ENCODE results near the gene FGF11. TPM values are rescaled to one million over a fixed set of nuclear protein-coding genes. Genes with fewer than 3 reads are reported as not detected.

Gene FGF11
- total RNA-seq, 2 donors from 2014 or later: 4.9 to 5.3 TPM

GRCh38 chr17:7484067-7484918 is 45.0 kb downstream of the FGF11 start, which contains the start of gene POLR2A:
Gene POLR2A (plus strand): TSS chr17:7484366.
- no peaks in the 10 kb centered on the region for H3K9me3 Mint-ChIP-seq
- peaks cover 79% of the 10 kb centered on the region for H3K4me1 Mint-ChIP-seq (ENCODE audit: low read depth)
- peak within 1 kb of the TSS; percentile 100 for H3K27ac Mint-ChIP-seq
- DNase-seq: peak; percentile 96 to 99
- peak within 1 kb of the TSS; percentile 98 to 100 for H3K4me3 Mint-ChIP-seq
- no peaks in the 10 kb centered on the region for H3K27me3 Mint-ChIP-seq (ENCODE audit: low read depth)
- H3K36me3 Mint-ChIP-seq (ENCODE audit: insufficient read depth in 2 of 2): peaks cover 8% of the 10 kb centered on the region in 2 donors
- peak; percentile 69 to 73 for ATAC-seq (replicated peaks in 1 of 2)

GRCh38 chr17:7484919-7485377 is 45.6 kb downstream of the FGF11 start:
- Mint-ChIP-seq H3K36me3 (ENCODE audit: insufficient read depth in 2 of 2) (peaks cover 8% of the 10 kb centered on the region in 2 donors), H3K27me3 (ENCODE audit: low read depth) (no peaks in the 10 kb centered on the region), H3K9me3 (no peaks in the 10 kb centered on the region), H3K4me1 (ENCODE audit: low read depth) (peaks cover 80% of the 10 kb centered on the region), H3K27ac (peak overlapping the region; percentile 100), H3K4me3 (peak overlapping the region; percentile 98 to 100)
- ATAC-seq (replicated peaks in 1 of 2) (peak in 1 of 2 donors; percentile 0), DNase-seq (peak in 1 of 2 donors; percentile 19)

DNA sequence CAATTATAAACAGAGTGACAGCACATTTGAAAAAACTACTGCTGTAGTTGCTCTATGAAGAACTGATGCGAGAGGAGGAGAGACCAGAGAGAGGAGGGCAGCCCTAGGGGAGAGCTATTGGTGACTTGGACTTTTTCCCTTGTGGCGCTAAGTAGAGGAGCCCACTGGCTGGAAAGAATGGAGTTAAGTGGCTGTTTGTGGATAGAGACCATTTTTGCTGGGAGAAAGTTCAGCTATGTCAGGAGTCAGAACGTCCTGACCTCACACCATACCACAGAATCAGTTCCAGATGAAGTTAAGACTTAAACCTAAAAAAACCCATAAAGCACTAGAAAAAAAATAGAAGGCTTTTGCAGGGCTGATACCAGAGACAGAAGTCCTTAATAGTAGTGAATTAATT is 46.9 kb downstream of the FGF11 start:
- Mint-ChIP-seq H3K36me3 (ENCODE audit: insufficient read depth in 2 of 2) (peaks cover 12% of the 10 kb centered on the region in 2 donors), H3K4me1 (ENCODE audit: low read depth) (peaks cover 79% of the 10 kb centered on the region), H3K9me3 (no peaks in the 10 kb centered on the region), H3K27ac (peak overlapping the region; percentile 56), H3K4me3 (peak overlapping the region; percentile 83 to 89), H3K27me3 (ENCODE audit: low read depth) (no peaks in the 10 kb centered on the region)
- DNase-seq: no peak
- no peak for ATAC-seq (replicated peaks in 1 of 2)

GRCh38 chr17:7490144-7490543 is 50.8 kb downstream of the FGF11 start:
- no peak for DNase-seq
- peak overlapping the region in 1 of 2 donors; percentile 2 for H3K4me3 Mint-ChIP-seq
- no peaks in the 10 kb centered on the region for H3K27me3 Mint-ChIP-seq (ENCODE audit: low read depth)
- peaks cover 14 to 23% of the 10 kb centered on the region in 2 donors for H3K36me3 Mint-ChIP-seq (ENCODE audit: insufficient read depth in 2 of 2)
- no peak for ATAC-seq (replicated peaks in 1 of 2)
- no peak overlapping the region for H3K27ac Mint-ChIP-seq
- no peaks in the 10 kb centered on the region for H3K9me3 Mint-ChIP-seq
- peaks cover 70% of the 10 kb centered on the region for H3K4me1 Mint-ChIP-seq (ENCODE audit: low read depth)

DNA sequence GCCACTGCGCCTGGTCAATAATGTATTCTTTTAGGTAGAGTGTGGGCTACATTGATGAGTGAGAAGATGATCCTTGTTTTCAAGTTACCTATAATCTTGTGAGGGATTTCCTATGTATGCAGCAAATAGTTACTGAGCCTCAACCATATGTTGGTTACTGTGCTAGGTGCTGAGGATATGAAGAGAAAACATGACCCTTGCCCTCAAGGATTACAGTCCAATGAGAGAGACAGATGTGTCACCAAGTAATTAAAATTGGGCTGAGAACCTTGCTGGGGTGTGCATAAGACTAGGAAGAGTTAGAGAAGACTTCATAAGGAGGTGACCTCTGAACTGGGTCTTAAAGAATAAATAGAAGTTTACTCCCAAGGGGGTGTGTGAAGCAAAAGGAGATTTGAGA is 52.3 kb downstream of the FGF11 start:
- H3K4me3 Mint-ChIP-seq: peak overlapping the region; percentile 6 to 21
- H3K36me3 Mint-ChIP-seq (ENCODE audit: insufficient read depth in 2 of 2): peaks cover 11 to 26% of the 10 kb centered on the region in 2 donors
- H3K27ac Mint-ChIP-seq: peak overlapping the region; percentile 88
- no peaks in the 10 kb centered on the region for H3K27me3 Mint-ChIP-seq (ENCODE audit: low read depth)
- DNase-seq: no peak
- H3K9me3 Mint-ChIP-seq: no peaks in the 10 kb centered on the region
- no peak for ATAC-seq (replicated peaks in 1 of 2)
- peaks cover 57% of the 10 kb centered on the region for H3K4me1 Mint-ChIP-seq (ENCODE audit: low read depth)

- DNase-seq (no peak), ATAC-seq (replicated peaks in 1 of 2) (no peak)
- Mint-ChIP-seq H3K4me1 (ENCODE audit: low read depth) (peaks cover 36% of the 10 kb centered on the region), H3K36me3 (ENCODE audit: insufficient read depth in 2 of 2) (peaks cover 18 to 30% of the 10 kb centered on the region in 2 donors), H3K27me3 (ENCODE audit: low read depth) (no peaks in the 10 kb centered on the region), H3K4me3 (no peak overlapping the region), H3K9me3 (no peaks in the 10 kb centered on the region), H3K27ac (no peak overlapping the region)
Observed at GRCh38 chr17:7493941-7494340, 54.6 kb downstream of the FGF11 start.

Other genes starting within 250 kb of the FGF11 start
- gene DLG4, start 219.7 kb upstream of the FGF11 start, total RNA-seq: 10 to 100 TPM; 16.2 to 16.7 TPM
- gene ACADVL, start 219.6 kb upstream of the FGF11 start, total RNA-seq: 100 to 1,000 TPM; 335 to 386 TPM
- gene DVL2, start 205.0 kb upstream of the FGF11 start, total RNA-seq: 10 to 100 TPM; 49.5 to 54.8 TPM
- 10 to 100 TPM; 28.9 to 32.2 TPM for gene PHF23, start 200.1 kb upstream of the FGF11 start, total RNA-seq
- gene GABARAP, start 197.1 kb upstream of the FGF11 start, total RNA-seq: 100 to 1,000 TPM; 244 to 246 TPM
- 100 to 1,000 TPM; 184 to 186 TPM for gene CTDNEP1, start 187.8 kb upstream of the FGF11 start, total RNA-seq
- gene ELP5, start 187.3 kb upstream of the FGF11 start, total RNA-seq: 10 to 100 TPM; 62.1 to 89.5 TPM
- 1 to 10 TPM; 1.9 to 3.1 TPM for gene CLDN7, start 177.0 kb upstream of the FGF11 start, total RNA-seq
- gene SLC2A4, start 157.8 kb upstream of the FGF11 start, total RNA-seq: under 1 TPM; 0.07 to 0.17 TPM
- 1 to 10 TPM; 3.6 to 9.5 TPM for gene YBX2, start 144.9 kb upstream of the FGF11 start, total RNA-seq
- gene EIF5A, start 131.9 kb upstream of the FGF11 start, total RNA-seq: 100 to 1,000 TPM; 547 to 594 TPM
- 10 to 100 TPM; 50.5 to 50.7 TPM for gene GPS2, start 124.2 kb upstream of the FGF11 start, total RNA-seq
- 10 to 100 TPM; 35.7 to 37.6 TPM for gene NEURL4, start 110.2 kb upstream of the FGF11 start, total RNA-seq
- 100 to 1,000 TPM; 690 to 708 TPM for gene ACAP1, start 103.0 kb upstream of the FGF11 start, total RNA-seq
- gene KCTD11, start 87.3 kb upstream of the FGF11 start, total RNA-seq: 1 to 10 TPM; 4.9 to 5.5 TPM
- gene TMEM95, start 84.4 kb upstream of the FGF11 start, total RNA-seq: under 1 TPM in 1 of 2 donors, not detected in 1; 0.34 TPM
- 1 to 10 TPM; 5.5 to 6.5 TPM for gene TNK1, start 58.4 kb upstream of the FGF11 start, total RNA-seq
- 10 to 100 TPM; 60.5 to 62.6 TPM for gene PLSCR3, start 45.0 kb upstream of the FGF11 start, total RNA-seq
- 10 to 100 TPM; 64.8 to 88.2 TPM for gene TMEM256, start 35.4 kb upstream of the FGF11 start, total RNA-seq
- 10 to 100 TPM; 17.4 to 19.8 TPM for gene NLGN2, start 31.7 kb upstream of the FGF11 start, total RNA-seq
- under 1 TPM; 0.58 to 0.67 TPM for gene SPEM1, start 19.2 kb upstream of the FGF11 start, total RNA-seq
- not detected for gene SPEM2, start 13.9 kb upstream of the FGF11 start, total RNA-seq
- not detected for gene SPEM3, start 10.7 kb upstream of the FGF11 start, total RNA-seq
- 10 to 100 TPM; 11.3 to 11.7 TPM for gene TMEM102, start 4.1 kb upstream of the FGF11 start, total RNA-seq
- gene CHRNB1, start 5.5 kb downstream of the FGF11 start, total RNA-seq: 10 to 100 TPM; 25.5 to 26.8 TPM
- 10 to 100 TPM; 28.5 to 29.0 TPM for gene ZBTB4, start 40.1 kb downstream of the FGF11 start, total RNA-seq
- under 1 TPM in 1 of 2 donors, not detected in 1; 0.25 TPM for gene SLC35G6, start 41.9 kb downstream of the FGF11 start, total RNA-seq
- gene POLR2A, start 44.9 kb downstream of the FGF11 start, total RNA-seq: 100 to 1,000 TPM; 211 to 249 TPM
- gene TNFSF12, start 109.5 kb downstream of the FGF11 start, total RNA-seq: 10 to 100 TPM; 23.2 to 25.5 TPM
- gene TNFSF13, start 119.2 kb downstream of the FGF11 start, total RNA-seq: 1 to 10 TPM; 4.3 to 7.8 TPM
- 10 to 100 TPM; 41.8 to 55.3 TPM for gene SENP3, start 122.4 kb downstream of the FGF11 start, total RNA-seq
- gene CD68, start 140.1 kb downstream of the FGF11 start, total RNA-seq: 10 to 100 TPM; 10.3 to 28.1 TPM
- gene MPDU1, start 144.3 kb downstream of the FGF11 start, total RNA-seq: 10 to 100 TPM; 44.0 to 51.9 TPM
- gene SOX15, start 150.6 kb downstream of the FGF11 start, total RNA-seq: under 1 TPM; 0.34 to 0.86 TPM
- gene FXR2, start 175.4 kb downstream of the FGF11 start, total RNA-seq: 10 to 100 TPM; 52.5 to 53.3 TPM
- 10 to 100 TPM; 47.6 to 48.9 TPM for gene SAT2, start 188.3 kb downstream of the FGF11 start, total RNA-seq
- gene SHBG, start 190.6 kb downstream of the FGF11 start, total RNA-seq: under 1 TPM in 1 of 2 donors, not detected in 1; 0.63 TPM
- gene ATP1B2, start 211.4 kb downstream of the FGF11 start, total RNA-seq: under 1 TPM in 1 of 2 donors, not detected in 1; 0.30 TPM
- 100 to 1,000 TPM; 183 to 189 TPM for gene TP53, start 248.0 kb downstream of the FGF11 start, total RNA-seq
- 10 to 100 TPM; 19.0 to 26.7 TPM for gene WRAP53, start 249.0 kb downstream of the FGF11 start, total RNA-seq